Ascending aorta (tissue), 2 donors: ENCODE measurements around the gene RALGAPA1. TPM values are rescaled to one million over a fixed set of nuclear protein-coding genes. Genes with fewer than 3 reads are reported as not detected.

ENCODE experiments used
- DNase-seq, 2 donors: peaks; one replicate each; pipeline ENCODE4 v3.0.0-alpha.2; 2019; ENCODE audit warnings: low spot score in 2 of 2
- H3K27ac ChIP-seq, 2 donors: fragments of 200-600 bp; sonication (generic); one replicate each; pipeline ENCODE4 v1.5.1; 2016 to 2017; ENCODE audit warnings: mild to moderate bottlenecking in 1 of 2
- H3K27me3 ChIP-seq: fragments of 200-600 bp; sonication (generic); one replicate; pipeline ENCODE4 v1.5.1; 2017
- H3K36me3 ChIP-seq, 2 donors: fragments of 200-600 bp; sonication (generic); one replicate each; pipeline ENCODE4 v1.5.1; 2016
- H3K4me1 ChIP-seq, 2 donors: fragments of 200-600 bp; sonication (generic); one replicate each; pipeline ENCODE4 v1.5.1; 2016 to 2017; ENCODE audit warnings: mild to moderate bottlenecking in 1 of 2
- H3K4me3 ChIP-seq, 2 donors: fragments of 200-600 bp; sonication (generic); one replicate each; pipeline ENCODE4 v1.5.1; 2016 to 2017; ENCODE audit warnings: mild to moderate bottlenecking in 1 of 2
- H3K9me3 ChIP-seq, 2 donors: fragments of 200-600 bp; sonication (generic); one replicate each; pipeline ENCODE4 v1.5.1; 2016
- CTCF ChIP-seq, 3 experiments: fragments of 200-600 bp in 2 of 3; fragments of 450-650 bp in 1 of 3; sonication (generic) in 2 of 3; IDR thresholded peaks; one replicate each; pipeline ENCODE4 v1.5.1; 2016 to 2019; ENCODE audit warnings: antibody characterized with exemption in 3 of 3, mild to moderate bottlenecking in 1 of 3, moderate library complexity in 1 of 3
- intact Hi-C: fragments of 100-400 bp; cut with DNase I; formaldehyde crosslinking; loops from one replicate; pipeline ENCODE4 v1.15.1; 2023
- total RNA-seq: library from RNA; depleted of rRNA; stranded (reverse); fragments of >200 nt; gene quantifications from one replicate; pipeline ENCODE4 v1.1.0, GENCODE V29; 2016

Gene RALGAPA1
- total RNA-seq, 1 donor from 2014 or later: 101 TPM

- H3K4me1 ChIP-seq: no peaks in the 10 kb centered on the region
These were observed 26.3 kb upstream of the RALGAPA1 start for GRCh38 chr14:35835208-35835982.

GRCh38 chr14:35829449-35829848, 20.4 kb upstream of the RALGAPA1 start:
- TF ChIP-seq CTCF (IDR thresholded peaks at IDR 0.05): no peak
- Histone ChIP-seq H3K9me3 (no peaks in the 10 kb centered on the region), H3K4me1 (peaks cover 0 to 4% of the 10 kb centered on the region in 2 donors), H3K27ac (no peak overlapping the region), H3K4me3 (no peak overlapping the region), H3K36me3 (peaks cover 3 to 20% of the 10 kb centered on the region in 2 donors), H3K27me3 (no peaks in the 10 kb centered on the region)
- intact Hi-C loops: loop anchor here (10.0 kb wide), 3 partner anchors 425 to 955 kb away; partner anchors contain the start of genes BAZ1A, FAM177A1 and NFKBIA
- no peak for DNase-seq

More at GRCh38 chr14:35835208-35835982, 26.3 kb upstream of the RALGAPA1 start:
- intact Hi-C loops: no loop called here
- peaks cover 3 to 59% of the 10 kb centered on the region in 2 donors for H3K36me3 ChIP-seq
- no peak for DNase-seq
- no peak overlapping the region for H3K27ac ChIP-seq
- no peak for TF ChIP-seq CTCF (IDR thresholded peaks at IDR 0.05)
- H3K27me3 ChIP-seq: no peaks in the 10 kb centered on the region
- H3K4me3 ChIP-seq: no peak overlapping the region
- peaks cover 0 to 11% of the 10 kb centered on the region in 2 donors for H3K9me3 ChIP-seq

- H3K36me3 ChIP-seq: peaks cover 3 to 16% of the 10 kb centered on the region in 2 donors
These were observed 18.8 kb upstream of the RALGAPA1 start for GRCh38 chr14:35827678-35828472.

GRCh38 chr14:35826952-35827416, 17.9 kb upstream of the RALGAPA1 start:
- intact Hi-C loops: loop anchor here (1.0 to 10.0 kb wide), 6 partner anchors 18 to 952 kb away; partner anchors contain the start of genes BAZ1A, FAM177A1, MBIP and NFKBIA
- peak overlapping the region; percentile 98 to 99 for H3K27ac ChIP-seq
- peaks cover 3 to 8% of the 10 kb centered on the region in 2 donors for H3K36me3 ChIP-seq
- H3K4me3 ChIP-seq: peak overlapping the region; percentile 90 to 92
- peaks cover 0 to 4% of the 10 kb centered on the region in 2 donors for H3K4me1 ChIP-seq
- no peaks in the 10 kb centered on the region for H3K9me3 ChIP-seq
- no peak for TF ChIP-seq CTCF (IDR thresholded peaks at IDR 0.05)
- no peak for DNase-seq
- no peaks in the 10 kb centered on the region for H3K27me3 ChIP-seq

More at GRCh38 chr14:35827678-35828472, 18.8 kb upstream of the RALGAPA1 start:
- no peak for DNase-seq
- H3K9me3 ChIP-seq: no peaks in the 10 kb centered on the region
- no peak overlapping the region for H3K27ac ChIP-seq
- intact Hi-C loops: loop anchor here (2.0 to 10.0 kb wide), 5 partner anchors 39 to 953 kb away; partner anchors contain the start of genes BAZ1A, FAM177A1, MBIP and NFKBIA
- TF ChIP-seq CTCF (IDR thresholded peaks at IDR 0.05): no peak
- H3K27me3 ChIP-seq: no peaks in the 10 kb centered on the region
- H3K4me1 ChIP-seq: peaks cover 0 to 4% of the 10 kb centered on the region in 2 donors
- H3K4me3 ChIP-seq: peak overlapping the region in 1 of 2 donors; percentile 90

- peak; percentile 96 to 99 for DNase-seq
- no peak for TF ChIP-seq CTCF (IDR thresholded peaks at IDR 0.05)
- Histone ChIP-seq H3K9me3 (no peaks in the 10 kb centered on the region), H3K4me1 (peaks cover 0 to 4% of the 10 kb centered on the region in 2 donors), H3K4me3 (peak within 1 kb of the TSS; percentile 90 to 92), H3K27me3 (no peaks in the 10 kb centered on the region), H3K27ac (peak within 1 kb of the TSS; percentile 98 to 99), H3K36me3 (peaks cover 0 to 2% of the 10 kb centered on the region in 2 donors)
- intact Hi-C loops: loop anchor here (1.0 to 10.0 kb wide), 6 partner anchors 17 to 952 kb away; partner anchors contain the start of genes BAZ1A, FAM177A1, MBIP and NFKBIA
These were observed 17.3 kb upstream of the RALGAPA1 start, which contains the start of gene BRMS1L for GRCh38 chr14:35826218-35826951. BRMS1L (plus strand) TSS chr14:35826338; CDS start chr14:35826517, 179 bp downstream.
